Hepatocyte (in vitro differentiated cells): ENCODE measurements around the gene SORL1. TPM values are rescaled to one million over a fixed set of nuclear protein-coding genes. Genes with fewer than 3 reads are reported as not detected.

ENCODE experiments used
- DNase-seq: peaks from one replicate; pipeline ENCODE4 v3.0.0-alpha.2; 2016; ENCODE audit warnings: low spot score
- H2AFZ ChIP-seq: fragments of 200-600 bp; sonication (generic); 2 replicates; pipeline ENCODE4 v1.6.0; 2016; ENCODE audit warnings: antibody characterized with exemption, mild to moderate bottlenecking
- H3K27ac ChIP-seq: fragments of 200-600 bp; sonication (generic); 2 replicates; pipeline ENCODE4 v1.5.1; 2016; ENCODE audit warnings: mild to moderate bottlenecking
- H3K27me3 ChIP-seq: fragments of 200-600 bp; sonication (generic); 2 replicates; pipeline ENCODE4 v1.6.1; 2016
- H3K36me3 ChIP-seq: fragments of 200-600 bp; sonication (generic); replicated peaks from 2 replicates; pipeline ENCODE4 v1.5.1; 2016; ENCODE audit warnings: low read depth; ENCODE audit not compliant: insufficient read depth
- H3K4me1 ChIP-seq: fragments of 200-600 bp; sonication (generic); 2 replicates; pipeline ENCODE4 v1.5.1; 2016; ENCODE audit warnings: mild to moderate bottlenecking, moderate library complexity; ENCODE audit not compliant: insufficient read depth
- H3K4me2 ChIP-seq: fragments of 200-600 bp; sonication (generic); 2 replicates; pipeline ENCODE4 v1.6.0; 2016
- H3K4me3 ChIP-seq: fragments of 200-600 bp; sonication (generic); 2 replicates; pipeline ENCODE4 v1.5.1; 2016; ENCODE audit warnings: mild to moderate bottlenecking
- H3K79me2 ChIP-seq: fragments of 200-600 bp; sonication (generic); 2 replicates; pipeline ENCODE4 v1.6.0; 2017; ENCODE audit warnings: mild to moderate bottlenecking
- H3K9me2 ChIP-seq: fragments of 200-600 bp; sonication (generic); replicated peaks from 2 replicates; pipeline ENCODE4 v1.6.0; 2017; ENCODE audit warnings: mild to moderate bottlenecking; ENCODE audit not compliant: insufficient read depth
- H3K9me3 ChIP-seq: fragments of 200-600 bp; sonication (generic); 2 replicates; pipeline ENCODE4 v1.5.1; 2016; ENCODE audit warnings: low read depth, mild to moderate bottlenecking
- H4K20me1 ChIP-seq: fragments of 200-600 bp; sonication (generic); 2 replicates; pipeline ENCODE4 v1.6.0; 2016; ENCODE audit warnings: mild to moderate bottlenecking; ENCODE audit not compliant: insufficient read depth, poor library complexity, severe bottlenecking
- CTCF ChIP-seq: fragments of 200-600 bp; sonication (generic); IDR thresholded peaks from 2 replicates; pipeline ENCODE4 v1.5.1; 2016; ENCODE audit warnings: antibody characterized with exemption, mild to moderate bottlenecking; ENCODE audit not compliant: poor library complexity
- EZH2 ChIP-seq: fragments of 200-600 bp; sonication (generic); IDR thresholded peaks from 2 replicates; pipeline ENCODE4 v1.6.1; 2016; ENCODE audit warnings: antibody characterized with exemption, mild to moderate bottlenecking, borderline replicate concordance
- EZH2phosphoT487 ChIP-seq: fragments of 200-600 bp; sonication (generic); IDR thresholded peaks from one replicate; pipeline ENCODE4 v1.6.1; 2018; ENCODE audit warnings: antibody characterized with exemption, mild to moderate bottlenecking, low read depth, moderate library complexity; ENCODE audit not compliant: unreplicated experiment, severe bottlenecking
- WGBS: methylation state at CpG from one replicate; pipeline ENCODE4 v1.1.6; 2016; ENCODE audit warnings: low lambda C conversion rate; ENCODE audit errors: missing lambda C conversion rate; 5-methylcytosine and 5-hydroxymethylcytosine counted together
- polyA plus RNA-seq: library from polyadenylated mRNA; unstranded; fragments of >200 nt; fragmentation: Nextera tagmentation; extraction: Ambion mirVana; gene quantifications from 2 replicates; pipeline ENCODE4 v1.2.1, GENCODE V29; 2016
- total RNA-seq: library from RNA; depleted of rRNA; stranded (reverse); fragments of >200 nt; gene quantifications from 2 replicates; pipeline ENCODE4 v1.2.3, GENCODE V29; 2014

SORL1 gene
- total and polyA plus RNA-seq, 2 experiments from 2014 or later: 13.5 to 26.5 TPM

- H3K4me3 ChIP-seq: no peak overlapping the region
- H3K79me2 ChIP-seq: no peaks in the 10 kb centered on the region
- H3K9me2 ChIP-seq: no peaks in the 10 kb centered on the region
- H3K4me2 ChIP-seq: no peak overlapping the region
- H3K36me3 ChIP-seq: no peaks in the 10 kb centered on the region
- no peaks in the 10 kb centered on the region for H3K27me3 ChIP-seq
- H3K4me1 ChIP-seq: no peaks in the 10 kb centered on the region
- TF ChIP-seq EZH2phosphoT487: no peak
- no peak for TF ChIP-seq CTCF
- no peak for TF ChIP-seq EZH2
- no peak overlapping the region for H3K27ac ChIP-seq
- no peak overlapping the region for H2AFZ ChIP-seq
- 94% methylated on average over 7 of the region's 7 CpGs for WGBS
- no peaks in the 10 kb centered on the region for H4K20me1 ChIP-seq
- H3K9me3 ChIP-seq: no peaks in the 10 kb centered on the region
- no peak for DNase-seq
Observed at GRCh38 chr11:121625777-121626506, 173.8 kb downstream of the SORL1 start.

- H4K20me1 ChIP-seq: no peaks in the 10 kb centered on the region
- no peaks in the 10 kb centered on the region for H3K9me3 ChIP-seq
- no peak overlapping the region for H3K4me2 ChIP-seq
- H3K27ac ChIP-seq: no peak overlapping the region
- no peaks in the 10 kb centered on the region for H3K4me1 ChIP-seq
- WGBS: 93% methylated on average over 4 of the region's 4 CpGs
- H3K79me2 ChIP-seq: no peaks in the 10 kb centered on the region
- H3K9me2 ChIP-seq: no peaks in the 10 kb centered on the region
- no peak overlapping the region for H3K4me3 ChIP-seq
- no peak for DNase-seq
- H3K36me3 ChIP-seq: no peaks in the 10 kb centered on the region
- H2AFZ ChIP-seq: no peak overlapping the region
- H3K27me3 ChIP-seq: no peaks in the 10 kb centered on the region
- TF ChIP-seq CTCF: no peak
- no peak for TF ChIP-seq EZH2
- no peak for TF ChIP-seq EZH2phosphoT487
Observed at GRCh38 chr11:121626507-121626875, 174.4 kb downstream of the SORL1 start.

- no peaks in the 10 kb centered on the region for H3K9me3 ChIP-seq
- TF ChIP-seq CTCF (no peak), EZH2phosphoT487 (no peak), EZH2 (no peak)
- DNase-seq: no peak
- no peaks in the 10 kb centered on the region for H3K9me2 ChIP-seq
- no peak overlapping the region for H3K4me2 ChIP-seq
- no peaks in the 10 kb centered on the region for H3K36me3 ChIP-seq
- H3K27me3 ChIP-seq: no peaks in the 10 kb centered on the region
- H4K20me1 ChIP-seq: no peaks in the 10 kb centered on the region
- no peaks in the 10 kb centered on the region for H3K4me1 ChIP-seq
- H3K4me3 ChIP-seq: no peak overlapping the region
- no peaks in the 10 kb centered on the region for H3K79me2 ChIP-seq
- no peak overlapping the region for H2AFZ ChIP-seq
- no peak overlapping the region for H3K27ac ChIP-seq
- WGBS: 80% methylated on average over 2 of the region's 2 CpGs
Observed at GRCh38 chr11:121626980-121627379, 174.9 kb downstream of the SORL1 start.
